MCF 10A (cell line): ENCODE results near the gene IL22RA1. TPM values are rescaled to one million over a fixed set of nuclear protein-coding genes. Genes with fewer than 3 reads are reported as not detected.

Experiments
- BruUV-seq: library from RNA; stranded (reverse); fragments of 400-500 nt; replicated peaks from 2 replicates; lab custom pipeline; 2021; lab: Mats Ljungman, UMichigan
- CTCF ChIA-PET: fragments of 300-600 bp; sonication (Branson Sonifier 250); formaldehyde crosslinking; extraction: SDS; loops from one replicate; lab custom pipeline; 2021; ENCODE audit warnings: antibody characterized with exemption, inconsistent platforms; lab: Yijun Ruan, JAX
- POLR2A ChIA-PET: fragments of 300-600, 350-650 bp; sonication (Branson Sonifier 250); formaldehyde crosslinking; extraction: SDS; loops from one replicate; lab custom pipeline; 2020; ENCODE audit warnings: antibody characterized with exemption, inconsistent platforms; lab: Yijun Ruan, JAX
- DNase-seq: peaks from one replicate; pipeline ENCODE4 v3.0.0-alpha.2; 2018; ENCODE audit not compliant: unreplicated experiment
- H3K27ac Mint-ChIP-seq: one replicate; pipeline ENCODE4 v1.8.0; 2022; ENCODE audit warnings: mild to moderate bottlenecking, low read depth, mixed read lengths; ENCODE audit not compliant: unreplicated experiment
- H3K27me3 Mint-ChIP-seq: one replicate; pipeline ENCODE4 v1.8.0; 2022; ENCODE audit warnings: mixed read lengths; ENCODE audit not compliant: insufficient read depth, unreplicated experiment
- H3K36me3 Mint-ChIP-seq: one replicate; pipeline ENCODE4 v1.8.0; 2022; ENCODE audit warnings: mild to moderate bottlenecking, moderate library complexity, mixed read lengths; ENCODE audit not compliant: insufficient read depth, unreplicated experiment
- H3K4me1 Mint-ChIP-seq: one replicate; pipeline ENCODE4 v1.8.0; 2022; ENCODE audit warnings: mixed read lengths; ENCODE audit not compliant: insufficient read depth, unreplicated experiment
- H3K4me3 Mint-ChIP-seq: one replicate; pipeline ENCODE4 v1.8.0; 2022; ENCODE audit warnings: mild to moderate bottlenecking, moderate library complexity, mixed read lengths; ENCODE audit not compliant: unreplicated experiment
- H3K9me3 Mint-ChIP-seq: one replicate; pipeline ENCODE4 v1.8.0; 2022; ENCODE audit warnings: mixed read lengths; ENCODE audit not compliant: unreplicated experiment
- CTCF ChIP-seq: fragments of 200-600 bp; IDR thresholded peaks from one replicate; pipeline ENCODE4 v1.8.0; 2022; ENCODE audit warnings: antibody characterized with exemption, mild to moderate bottlenecking; ENCODE audit not compliant: unreplicated experiment
- intact Hi-C: fragments of 100-400 bp; cut with micrococcal nuclease; formaldehyde crosslinking; loops from 2 replicates; pipeline ENCODE4 v1.14.1; 2022
- total RNA-seq: library from RNA; stranded (reverse); gene quantifications from 2 replicates; pipeline ENCODE4 v1.2.3, GENCODE V29; 2022

The IL22RA1 gene
- total RNA-seq, 1 experiment from 2014 or later: not detected

- POLR2A ChIA-PET: interaction anchor here (0.5 to 0.7 kb wide), 2 partner anchors 17 to 92 kb away, joined by 3 read pairs; no protein-coding TSS in a partner anchor
- no TSS peak for BruUV-seq
- H3K4me1 Mint-ChIP-seq: no peaks in the 10 kb centered on the region
- no peaks in the 10 kb centered on the region for H3K27me3 Mint-ChIP-seq
- CTCF ChIA-PET: interaction anchor here (0.6 kb wide), 1 partner anchor 11 kb away, joined by 3 read pairs; no protein-coding TSS in a partner anchor
- no peak for TF ChIP-seq CTCF
- H3K27ac Mint-ChIP-seq: no peak overlapping the region
- no peak for DNase-seq
- intact Hi-C loops: no loop called here
- H3K4me3 Mint-ChIP-seq: no peak overlapping the region
- no peaks in the 10 kb centered on the region for H3K9me3 Mint-ChIP-seq
- no peaks in the 10 kb centered on the region for H3K36me3 Mint-ChIP-seq
Measured at GRCh38 chr1:24136956-24137539, 5.9 kb downstream of the IL22RA1 start.

DNA sequence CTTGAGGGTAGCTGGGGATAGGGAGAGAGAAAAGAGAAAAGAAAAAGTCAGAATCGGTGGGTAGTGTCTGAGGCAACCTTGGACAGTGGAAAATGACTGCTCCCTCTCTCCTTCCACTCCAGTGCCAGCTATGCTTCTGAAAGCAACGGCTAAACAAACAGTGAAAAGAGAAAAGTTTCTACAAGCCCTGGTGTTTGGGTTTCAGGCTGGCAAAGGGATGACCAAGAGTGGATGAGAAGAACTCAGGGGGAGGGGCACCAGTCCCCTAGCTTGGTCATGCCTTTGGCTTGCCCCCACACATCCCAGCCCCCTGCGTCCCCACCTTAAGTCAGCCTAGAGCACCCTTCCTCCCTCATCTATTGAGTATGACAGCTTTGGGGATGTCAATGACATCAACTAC is 8.6 kb downstream of the IL22RA1 start:
- peaks cover 8% of the 10 kb centered on the region for H3K9me3 Mint-ChIP-seq
- TF ChIP-seq CTCF: no peak
- H3K4me1 Mint-ChIP-seq: peaks cover under 1% of the 10 kb centered on the region
- DNase-seq: no peak
- H3K27me3 Mint-ChIP-seq: no peaks in the 10 kb centered on the region
- H3K4me3 Mint-ChIP-seq: no peak overlapping the region
- no peak overlapping the region for H3K27ac Mint-ChIP-seq
- no TSS peak for BruUV-seq
- CTCF ChIA-PET: interaction anchor here (0.6 to 2.2 kb wide), 2 partner anchors 16 to 19 kb away, joined by 8 read pairs; no protein-coding TSS in a partner anchor
- peaks cover 3% of the 10 kb centered on the region for H3K36me3 Mint-ChIP-seq
- intact Hi-C loops: no loop called here
- POLR2A ChIA-PET: interaction anchor here (0.7 to 1.1 kb wide), 4 partner anchors 9 to 68 kb away, joined by 3 to 5 read pairs (median 4); partner anchors contain the start of gene IL22RA1

GRCh38 chr1:24133819-24134218 is 9.1 kb downstream of the IL22RA1 start:
- intact Hi-C loops: no loop called here
- POLR2A ChIA-PET: interaction anchor here (0.7 to 1.1 kb wide), 3 partner anchors 9 to 68 kb away, joined by 3 to 5 read pairs (median 3); no protein-coding TSS in a partner anchor
- no peak for DNase-seq
- CTCF ChIA-PET: interaction anchor here (1.0 to 2.2 kb wide), 2 partner anchors 14 to 16 kb away, joined by 3 to 8 read pairs; no protein-coding TSS in a partner anchor
- TF ChIP-seq CTCF: no peak
- Mint-ChIP-seq H3K27ac (no peak overlapping the region), H3K4me3 (no peak overlapping the region), H3K4me1 (peaks cover 5% of the 10 kb centered on the region), H3K27me3 (no peaks in the 10 kb centered on the region), H3K36me3 (peaks cover 7% of the 10 kb centered on the region), H3K9me3 (peaks cover 13% of the 10 kb centered on the region)
- BruUV-seq: no TSS peak

DNA sequence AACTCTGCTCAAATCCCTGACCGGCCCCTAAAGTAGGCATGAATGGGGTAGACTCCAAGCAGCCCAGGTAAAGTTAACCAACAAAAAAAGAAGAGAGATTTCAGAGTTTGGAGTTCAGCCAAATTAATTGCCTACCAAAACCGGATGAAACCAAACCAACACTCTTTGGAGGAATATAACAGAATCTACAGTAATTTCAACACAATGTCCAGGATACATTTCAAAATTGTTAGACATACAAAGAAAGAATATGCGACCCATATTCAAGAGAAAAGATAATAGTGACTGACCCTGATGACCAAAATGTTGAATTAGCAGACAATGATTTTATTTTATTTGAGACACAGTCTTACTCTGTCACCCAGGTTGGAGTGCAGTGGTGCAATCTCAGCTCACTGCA is 12.6 kb downstream of the IL22RA1 start:
- CTCF ChIA-PET: interaction anchor here (0.6 kb wide), 2 partner anchors 38 to 62 kb away, joined by 3 read pairs; no protein-coding TSS in a partner anchor
- H3K36me3 Mint-ChIP-seq: peaks cover 7% of the 10 kb centered on the region
- no peak for DNase-seq
- POLR2A ChIA-PET: no interaction called here
- no TSS peak for BruUV-seq
- no peak for TF ChIP-seq CTCF
- no peak overlapping the region for H3K27ac Mint-ChIP-seq
- H3K4me1 Mint-ChIP-seq: peaks cover 5% of the 10 kb centered on the region
- peaks cover 14% of the 10 kb centered on the region for H3K9me3 Mint-ChIP-seq
- no peak overlapping the region for H3K4me3 Mint-ChIP-seq
- H3K27me3 Mint-ChIP-seq: no peaks in the 10 kb centered on the region
- intact Hi-C loops: no loop called here
